Neural cell (in vitro differentiated cells): ENCODE results near the gene CCND1. TPM values are rescaled to one million over a fixed set of nuclear protein-coding genes. Genes with fewer than 3 reads are reported as not detected.

ENCODE experiments used
- H2AFZ ChIP-seq: fragments of 200-600, 300-800 bp; sonication (generic), shearing (Covaris generic); 2 replicates; pipeline ENCODE4 v1.6.0; 2014; ENCODE audit warnings: low read depth, mild to moderate bottlenecking, antibody characterized with exemption, low read length, moderate library complexity
- H3F3A ChIP-seq: fragments of 200-600 bp; shearing (Covaris generic); 2 replicates; pipeline ENCODE4 v1.6.1; 2016; ENCODE audit warnings: mild to moderate bottlenecking, moderate library complexity, mixed read lengths, antibody characterized with exemption, low read length; ENCODE audit not compliant: insufficient read depth, poor library complexity, severe bottlenecking
- H3K27ac ChIP-seq: fragments of 200-600, 300-800 bp; sonication (generic), shearing (Covaris generic); 2 replicates; pipeline ENCODE4 v1.5.1; 2014; ENCODE audit warnings: mild to moderate bottlenecking, low read length, moderate library complexity
- H3K27me3 ChIP-seq: fragments of 300-800, 200-600 bp; sonication (generic), shearing (Covaris generic); 2 replicates; pipeline ENCODE4 v1.6.0; 2014; ENCODE audit warnings: mild to moderate bottlenecking, low read depth, low read length, moderate library complexity; ENCODE audit not compliant: insufficient read depth
- H3K36me3 ChIP-seq: fragments of 300-800, 200-600 bp; sonication (generic), shearing (Covaris generic); 2 replicates; pipeline ENCODE4 v1.5.1; 2014; ENCODE audit warnings: mild to moderate bottlenecking, antibody characterized with exemption, low read length, moderate library complexity; ENCODE audit not compliant: insufficient read depth
- H3K4me2 ChIP-seq: fragments of 300-800, 200-600 bp; sonication (generic), shearing (Covaris generic); 2 replicates; pipeline ENCODE4 v1.6.0; 2014; ENCODE audit warnings: mild to moderate bottlenecking, low read length
- H3K4me3 ChIP-seq: fragments of 300-800, 200-600 bp; sonication (generic), shearing (Covaris generic); 2 replicates; pipeline ENCODE4 v1.5.1; 2014; ENCODE audit warnings: mild to moderate bottlenecking, low read length, moderate library complexity
- H3K79me2 ChIP-seq: fragments of 200-600 bp; shearing (Covaris generic); replicated peaks from 2 replicates; pipeline ENCODE4 v1.6.0; 2014; ENCODE audit warnings: mild to moderate bottlenecking, low read length, moderate library complexity; ENCODE audit not compliant: insufficient read depth
- H3K9ac ChIP-seq: fragments of 300-800, 200-600 bp; sonication (generic), shearing (Covaris generic); 2 replicates; pipeline ENCODE4 v1.6.1; 2016; ENCODE audit warnings: mild to moderate bottlenecking, low read length, mixed read lengths
- H3K9me2 ChIP-seq: fragments of 200-600 bp; shearing (Covaris generic); 2 replicates; pipeline ENCODE4 v1.6.1; 2016; ENCODE audit warnings: mild to moderate bottlenecking, low read length, mixed read lengths; ENCODE audit not compliant: insufficient read depth
- H3K9me3 ChIP-seq: fragments of 200-600, 300-800 bp; sonication (generic), shearing (Covaris generic); 2 replicates; pipeline ENCODE4 v1.6.1; 2016; ENCODE audit warnings: mild to moderate bottlenecking, mixed run types, low read length, moderate library complexity, mixed read lengths
- H4K20me1 ChIP-seq: fragments of 200-600 bp; shearing (Covaris generic); 2 replicates; pipeline ENCODE4 v1.6.1; 2016; ENCODE audit warnings: mild to moderate bottlenecking, mixed run types; ENCODE audit not compliant: insufficient read depth
- EP300 ChIP-seq: fragments of 450-650 bp; conservative IDR thresholded peaks from 2 replicates; pipeline ENCODE4 v1.6.1; 2014; ENCODE audit warnings: antibody characterized with exemption, mild to moderate bottlenecking, moderate library complexity; ENCODE audit not compliant: poor library complexity, severe bottlenecking
- EZH2 ChIP-seq: fragments of 200-600, 300-800 bp; shearing (Covaris generic), sonication (generic); IDR thresholded peaks from 2 replicates; pipeline ENCODE4 v1.6.1; 2014; ENCODE audit warnings: antibody characterized with exemption, low read length, borderline replicate concordance, mild to moderate bottlenecking; ENCODE audit not compliant: insufficient read depth, poor library complexity, severe bottlenecking
- MXI1 ChIP-seq: fragments of 450-650 bp; conservative IDR thresholded peaks from 2 replicates; pipeline ENCODE4 v1.6.1; 2014; ENCODE audit warnings: antibody characterized with exemption, mild to moderate bottlenecking; ENCODE audit not compliant: poor library complexity, severe bottlenecking
- POLR2AphosphoS5 ChIP-seq: IDR thresholded peaks from 2 replicates; pipeline ENCODE4 v1.6.1; 2012
- RAD21 ChIP-seq: fragments of 450-650 bp; conservative IDR thresholded peaks from 2 replicates; pipeline ENCODE4 v1.6.1; 2014; ENCODE audit warnings: antibody characterized with exemption, mild to moderate bottlenecking, moderate library complexity
- SMC3 ChIP-seq: fragments of 450-650 bp; conservative IDR thresholded peaks from 2 replicates; pipeline ENCODE4 v1.6.1; 2014; ENCODE audit warnings: antibody characterized with exemption, mild to moderate bottlenecking, moderate library complexity; ENCODE audit not compliant: poor library complexity
- TAF1 ChIP-seq: IDR thresholded peaks from 2 replicates; pipeline ENCODE4 v1.6.1; 2012; ENCODE audit warnings: low read depth
- polyA plus RNA-seq: library from polyadenylated mRNA; depleted of rRNA; stranded (reverse); fragments of >200 nt; gene quantifications from 2 replicates; pipeline ENCODE4 v1.2.3, GENCODE V29; 2014
- TF ChIP-seq, protein P1 (sequence below): IDR thresholded peaks from 2 replicates; pipeline ENCODE4 v1.6.1; 2012; ENCODE audit warnings: borderline replicate concordance
- TF ChIP-seq, protein P2 (sequence below): fragments of 450-650 bp; IDR thresholded peaks from 2 replicates; pipeline ENCODE4 v1.5.1; 2014; ENCODE audit warnings: antibody characterized with exemption, mild to moderate bottlenecking, moderate library complexity; ENCODE audit not compliant: poor library complexity, severe bottlenecking

CCND1 gene
- polyA plus RNA-seq, 1 donor from 2014 or later: 2.7 TPM

DNA sequence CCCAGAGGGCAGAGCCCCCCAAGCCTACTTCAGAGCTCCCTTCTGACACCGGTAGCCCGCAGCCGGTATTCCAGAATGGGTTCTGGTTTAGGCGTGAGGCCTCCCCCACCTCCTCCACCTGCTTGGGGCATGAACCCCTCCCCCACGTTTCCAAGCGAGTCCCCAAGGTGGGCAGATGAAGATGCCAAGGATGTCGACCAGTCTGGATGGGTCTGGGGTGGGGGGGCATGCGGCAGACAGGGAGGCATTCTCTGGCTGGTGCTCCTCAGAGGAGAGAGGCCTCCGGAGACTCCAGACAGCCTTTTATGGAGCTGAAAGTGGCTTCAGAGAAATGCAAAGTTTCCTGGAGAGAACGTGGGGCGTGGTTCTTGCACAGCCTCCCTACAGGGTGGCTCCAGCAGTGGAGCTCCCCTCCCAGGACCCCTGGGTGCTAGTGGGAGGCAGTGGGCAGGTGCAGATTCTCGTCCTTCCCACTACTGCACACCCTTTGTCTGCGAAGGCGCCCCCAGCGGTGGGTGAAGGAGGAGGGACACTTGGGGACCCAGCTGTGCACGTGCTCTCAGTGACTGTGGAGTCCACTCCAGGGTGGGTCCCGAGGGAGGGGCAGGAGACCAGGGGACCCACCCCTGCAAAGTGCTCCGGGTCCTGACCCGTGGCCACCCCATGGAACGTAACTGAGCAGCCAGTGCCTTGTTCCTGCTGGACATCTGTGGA lies 4.2 kb downstream of the CCND1 start:
- Histone ChIP-seq H3K4me2 (no peak overlapping the region), H2AFZ (no peak overlapping the region), H3F3A (no peaks in the 10 kb centered on the region), H4K20me1 (no peaks in the 10 kb centered on the region), H3K9ac (no peak overlapping the region), H3K9me3 (no peaks in the 10 kb centered on the region), H3K79me2 (no peaks in the 10 kb centered on the region), H3K4me3 (no peak overlapping the region), H3K9me2 (no peaks in the 10 kb centered on the region), H3K27ac (no peak overlapping the region), H3K27me3 (peaks cover 39% of the 10 kb centered on the region), H3K36me3 (no peaks in the 10 kb centered on the region)
- TF ChIP-seq EP300 (no peak), POLR2AphosphoS5 (no peak), TAF1 (no peak), RAD21 (no peak), MXI1 (no peak), EZH2 (no peak), SMC3 (no peak)
- TF ChIP-seq, protein P1, sequence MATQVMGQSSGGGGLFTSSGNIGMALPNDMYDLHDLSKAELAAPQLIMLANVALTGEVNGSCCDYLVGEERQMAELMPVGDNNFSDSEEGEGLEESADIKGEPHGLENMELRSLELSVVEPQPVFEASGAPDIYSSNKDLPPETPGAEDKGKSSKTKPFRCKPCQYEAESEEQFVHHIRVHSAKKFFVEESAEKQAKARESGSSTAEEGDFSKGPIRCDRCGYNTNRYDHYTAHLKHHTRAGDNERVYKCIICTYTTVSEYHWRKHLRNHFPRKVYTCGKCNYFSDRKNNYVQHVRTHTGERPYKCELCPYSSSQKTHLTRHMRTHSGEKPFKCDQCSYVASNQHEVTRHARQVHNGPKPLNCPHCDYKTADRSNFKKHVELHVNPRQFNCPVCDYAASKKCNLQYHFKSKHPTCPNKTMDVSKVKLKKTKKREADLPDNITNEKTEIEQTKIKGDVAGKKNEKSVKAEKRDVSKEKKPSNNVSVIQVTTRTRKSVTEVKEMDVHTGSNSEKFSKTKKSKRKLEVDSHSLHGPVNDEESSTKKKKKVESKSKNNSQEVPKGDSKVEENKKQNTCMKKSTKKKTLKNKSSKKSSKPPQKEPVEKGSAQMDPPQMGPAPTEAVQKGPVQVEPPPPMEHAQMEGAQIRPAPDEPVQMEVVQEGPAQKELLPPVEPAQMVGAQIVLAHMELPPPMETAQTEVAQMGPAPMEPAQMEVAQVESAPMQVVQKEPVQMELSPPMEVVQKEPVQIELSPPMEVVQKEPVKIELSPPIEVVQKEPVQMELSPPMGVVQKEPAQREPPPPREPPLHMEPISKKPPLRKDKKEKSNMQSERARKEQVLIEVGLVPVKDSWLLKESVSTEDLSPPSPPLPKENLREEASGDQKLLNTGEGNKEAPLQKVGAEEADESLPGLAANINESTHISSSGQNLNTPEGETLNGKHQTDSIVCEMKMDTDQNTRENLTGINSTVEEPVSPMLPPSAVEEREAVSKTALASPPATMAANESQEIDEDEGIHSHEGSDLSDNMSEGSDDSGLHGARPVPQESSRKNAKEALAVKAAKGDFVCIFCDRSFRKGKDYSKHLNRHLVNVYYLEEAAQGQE: no peak
- TF ChIP-seq, protein P2, sequence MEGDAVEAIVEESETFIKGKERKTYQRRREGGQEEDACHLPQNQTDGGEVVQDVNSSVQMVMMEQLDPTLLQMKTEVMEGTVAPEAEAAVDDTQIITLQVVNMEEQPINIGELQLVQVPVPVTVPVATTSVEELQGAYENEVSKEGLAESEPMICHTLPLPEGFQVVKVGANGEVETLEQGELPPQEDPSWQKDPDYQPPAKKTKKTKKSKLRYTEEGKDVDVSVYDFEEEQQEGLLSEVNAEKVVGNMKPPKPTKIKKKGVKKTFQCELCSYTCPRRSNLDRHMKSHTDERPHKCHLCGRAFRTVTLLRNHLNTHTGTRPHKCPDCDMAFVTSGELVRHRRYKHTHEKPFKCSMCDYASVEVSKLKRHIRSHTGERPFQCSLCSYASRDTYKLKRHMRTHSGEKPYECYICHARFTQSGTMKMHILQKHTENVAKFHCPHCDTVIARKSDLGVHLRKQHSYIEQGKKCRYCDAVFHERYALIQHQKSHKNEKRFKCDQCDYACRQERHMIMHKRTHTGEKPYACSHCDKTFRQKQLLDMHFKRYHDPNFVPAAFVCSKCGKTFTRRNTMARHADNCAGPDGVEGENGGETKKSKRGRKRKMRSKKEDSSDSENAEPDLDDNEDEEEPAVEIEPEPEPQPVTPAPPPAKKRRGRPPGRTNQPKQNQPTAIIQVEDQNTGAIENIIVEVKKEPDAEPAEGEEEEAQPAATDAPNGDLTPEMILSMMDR: no peak

DNA sequence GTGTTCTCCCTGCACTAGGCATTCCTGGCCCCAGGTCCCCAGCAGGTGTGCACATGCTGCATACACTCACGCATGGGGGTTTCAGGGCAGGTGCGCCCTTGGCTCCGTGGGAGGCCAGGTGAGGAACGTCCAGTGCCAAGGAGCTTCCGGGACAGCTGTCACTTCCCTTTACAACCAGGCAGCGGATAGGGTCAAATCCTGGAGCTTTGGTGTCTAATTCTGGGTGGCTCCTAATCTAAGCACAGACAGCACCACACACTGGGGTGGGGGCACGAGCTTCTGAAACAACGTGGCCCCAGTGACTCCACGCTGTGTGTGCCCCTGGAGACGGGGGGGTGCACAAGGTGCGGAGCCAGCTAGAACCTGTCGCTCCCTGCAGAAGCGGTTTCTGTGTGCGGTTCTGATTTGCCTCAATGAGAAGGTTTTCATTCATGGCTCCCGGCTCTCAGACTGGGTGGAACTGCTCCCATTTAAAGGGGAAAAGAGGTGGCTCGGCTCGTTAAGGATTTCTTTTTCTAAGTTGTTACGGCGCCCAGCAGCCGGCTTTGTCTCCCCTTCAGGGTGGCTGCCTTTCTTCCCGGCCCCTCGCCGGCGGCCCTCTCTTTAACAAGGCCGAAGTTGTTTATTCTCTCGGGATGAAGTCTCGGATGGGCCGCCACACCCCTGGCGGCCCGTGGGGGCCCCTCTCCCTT lies 5.0 kb downstream of the CCND1 start:
- no peak overlapping the region for H3K9ac ChIP-seq

More for the DNA sequence above, 5.0 kb downstream of the CCND1 start:
- Histone ChIP-seq H3F3A (no peaks in the 10 kb centered on the region), H3K27ac (no peak overlapping the region), H4K20me1 (no peaks in the 10 kb centered on the region), H3K9me3 (no peaks in the 10 kb centered on the region), H2AFZ (no peak overlapping the region), H3K4me3 (no peak overlapping the region), H3K4me2 (no peak overlapping the region), H3K9me2 (no peaks in the 10 kb centered on the region), H3K36me3 (no peaks in the 10 kb centered on the region), H3K27me3 (peaks cover 31% of the 10 kb centered on the region), H3K79me2 (no peaks in the 10 kb centered on the region)
- no peak for TF ChIP-seq EZH2
- TF ChIP-seq, protein P1: no peak
- TF ChIP-seq TAF1: no peak
- no peak for TF ChIP-seq RAD21
- TF ChIP-seq EP300: no peak
